Measurements from ENCODE around the gene MUL1. TPM values are rescaled to one million over a fixed set of nuclear protein-coding genes. Genes with fewer than 3 reads are reported as not detected.

MUL1 gene
- polyA plus RNA-seq, 3 donors = 7.2 to 28.1 (median 25.8) TPM

DNA sequence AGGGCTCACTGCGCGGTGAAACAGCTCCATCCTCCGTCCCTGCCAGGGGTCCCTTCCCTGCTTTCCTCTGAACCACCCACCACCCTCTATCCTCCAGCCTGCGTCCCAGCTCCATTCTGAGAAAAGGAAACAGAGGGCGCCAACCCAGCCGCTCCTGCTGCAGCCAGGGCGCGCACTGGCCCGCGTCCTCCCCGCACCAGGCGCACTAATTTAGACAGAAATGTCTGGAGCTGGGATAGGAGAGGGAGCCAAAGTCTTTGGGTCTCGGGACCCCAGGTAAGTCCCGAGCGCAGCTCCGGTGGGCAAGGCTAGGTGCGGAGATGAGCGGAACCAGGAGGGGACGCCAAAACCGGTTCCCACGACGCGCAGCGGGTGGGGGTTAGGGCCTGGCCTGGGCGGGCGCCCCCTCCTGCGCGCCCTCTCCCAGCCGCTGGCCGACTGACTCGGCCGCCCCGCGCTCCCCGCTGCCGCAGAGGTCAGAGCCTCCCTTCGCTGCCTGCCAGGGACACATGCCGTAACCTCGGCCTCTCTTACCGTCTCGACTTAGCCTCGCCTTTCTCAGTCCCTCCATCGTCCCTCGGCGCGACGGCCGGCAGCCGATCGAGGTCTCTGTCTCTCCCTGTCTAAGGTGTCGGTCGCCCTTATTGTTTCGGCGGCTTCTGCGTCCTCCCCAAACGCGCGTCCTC lies 24.0 kb downstream of the MUL1 start:
- WGBS (ENCODE audit: insufficient coverage) = 2% methylated on average over 54 of the region's 58 CpGs
- Histone ChIP-seq H3K9me3 (replicated peaks in 1 of 2; ENCODE audit: control insufficient read depth in 1 of 2, insufficient read depth in 1 of 2, low read length in 2 of 2) (peaks cover 0 to 21% of the 10 kb centered on the region in 2 donors), H3K4me3 (replicated peaks in 1 of 3; ENCODE audit: low read depth in 2 of 3, low read length in 3 of 3) (no peak overlapping the region), H3K4me2 (replicated peaks; ENCODE audit: extremely low read depth, low read length, poor library complexity, severe bottlenecking) (no peak overlapping the region), H3K79me2 (ENCODE audit: insufficient read depth, low read length) (no peaks in the 10 kb centered on the region), H3K4me1 (ENCODE audit: control insufficient read depth in 1 of 2, insufficient read depth in 2 of 2, low read length in 2 of 2) (peaks cover 0 to 5% of the 10 kb centered on the region in 2 donors), H3K27ac (ENCODE audit: low read depth in 1 of 2, low read length in 2 of 2) (no peak overlapping the region), H3K9ac (ENCODE audit: insufficient read depth, low read length, poor library complexity, severe bottlenecking) (no peak overlapping the region), H3K36me3 (replicated peaks in 1 of 2; ENCODE audit: control insufficient read depth in 1 of 2, insufficient read depth in 2 of 2, low read length in 2 of 2) (no peaks in the 10 kb centered on the region), H4K20me1 (ENCODE audit: insufficient read depth, low read length) (no peaks in the 10 kb centered on the region), H3K27me3 (ENCODE audit: control insufficient read depth in 2 of 2, insufficient read depth in 2 of 2, low read length in 2 of 2) (peaks cover 60 to 92% of the 10 kb centered on the region in 2 donors), H2AFZ (ENCODE audit: insufficient read depth, low read depth, low read length, poor library complexity, severe bottlenecking) (no peak overlapping the region)
- peak overlapping the region in 1 of 2 donors; percentile 85 for H3K4me3 Mint-ChIP-seq
- TF ChIP-seq, protein P1, sequence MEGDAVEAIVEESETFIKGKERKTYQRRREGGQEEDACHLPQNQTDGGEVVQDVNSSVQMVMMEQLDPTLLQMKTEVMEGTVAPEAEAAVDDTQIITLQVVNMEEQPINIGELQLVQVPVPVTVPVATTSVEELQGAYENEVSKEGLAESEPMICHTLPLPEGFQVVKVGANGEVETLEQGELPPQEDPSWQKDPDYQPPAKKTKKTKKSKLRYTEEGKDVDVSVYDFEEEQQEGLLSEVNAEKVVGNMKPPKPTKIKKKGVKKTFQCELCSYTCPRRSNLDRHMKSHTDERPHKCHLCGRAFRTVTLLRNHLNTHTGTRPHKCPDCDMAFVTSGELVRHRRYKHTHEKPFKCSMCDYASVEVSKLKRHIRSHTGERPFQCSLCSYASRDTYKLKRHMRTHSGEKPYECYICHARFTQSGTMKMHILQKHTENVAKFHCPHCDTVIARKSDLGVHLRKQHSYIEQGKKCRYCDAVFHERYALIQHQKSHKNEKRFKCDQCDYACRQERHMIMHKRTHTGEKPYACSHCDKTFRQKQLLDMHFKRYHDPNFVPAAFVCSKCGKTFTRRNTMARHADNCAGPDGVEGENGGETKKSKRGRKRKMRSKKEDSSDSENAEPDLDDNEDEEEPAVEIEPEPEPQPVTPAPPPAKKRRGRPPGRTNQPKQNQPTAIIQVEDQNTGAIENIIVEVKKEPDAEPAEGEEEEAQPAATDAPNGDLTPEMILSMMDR (IDR thresholded peaks at IDR 0.05) = no peak
- H3K9me3 Mint-ChIP-seq = peaks cover 0 to 15% (median 5%) of the 10 kb centered on the region in 7 donors
- H3K4me1 Mint-ChIP-seq = peaks cover 5% of the 10 kb centered on the region
- DNase-seq = no peak
- no peak overlapping the region for H3K27ac Mint-ChIP-seq
- peaks cover 0 to 2% of the 10 kb centered on the region in 2 donors for H3K36me3 Mint-ChIP-seq
- intact Hi-C loops (cut with micrococcal nuclease) = loop anchor here in 1 of 2 donors (10.0 kb wide), 1 partner anchor 559 kb away; the partner anchor contains the start of gene PLA2G2E
- peaks cover 68 to 94% (median 81%) of the 10 kb centered on the region in 3 donors for H3K27me3 Mint-ChIP-seq (ENCODE audit: low read depth in 3 of 3)

- peaks cover 0 to 5% of the 10 kb centered on the region in 2 donors for H3K4me1 ChIP-seq (ENCODE audit: control insufficient read depth in 1 of 2, insufficient read depth in 2 of 2, low read length in 2 of 2)
- no peak for DNase-seq
- H3K4me3 ChIP-seq (replicated peaks in 1 of 3; ENCODE audit: low read depth in 2 of 3, low read length in 3 of 3) = no peak overlapping the region
- H3K79me2 ChIP-seq (ENCODE audit: insufficient read depth, low read length) = no peaks in the 10 kb centered on the region
- peaks cover 57 to 91% of the 10 kb centered on the region in 2 donors for H3K27me3 ChIP-seq (ENCODE audit: control insufficient read depth in 2 of 2, insufficient read depth in 2 of 2, low read length in 2 of 2)
- intact Hi-C loops (cut with micrococcal nuclease) = loop anchor here in 1 of 2 donors (10.0 kb wide), 1 partner anchor 558 kb away; the partner anchor contains the start of gene PLA2G2E
- Mint-ChIP-seq H3K36me3 (peaks cover 0 to 2% of the 10 kb centered on the region in 2 donors), H3K27me3 (ENCODE audit: low read depth in 3 of 3) (peaks cover 68 to 92% (median 81%) of the 10 kb centered on the region in 3 donors), H3K4me1 (peaks cover 5% of the 10 kb centered on the region), H3K9me3 (peaks cover 0 to 15% (median 5%) of the 10 kb centered on the region in 7 donors), H3K27ac (no peak overlapping the region), H3K4me3 (peak overlapping the region in 1 of 2 donors; percentile 75)
- H3K36me3 ChIP-seq (replicated peaks in 1 of 2; ENCODE audit: control insufficient read depth in 1 of 2, insufficient read depth in 2 of 2, low read length in 2 of 2) = no peaks in the 10 kb centered on the region
- TF ChIP-seq, protein P1 (IDR thresholded peaks at IDR 0.05) = no peak
- no peak overlapping the region for H3K27ac ChIP-seq (ENCODE audit: low read depth in 1 of 2, low read length in 2 of 2)
- no peak overlapping the region for H3K9ac ChIP-seq (ENCODE audit: insufficient read depth, low read length, poor library complexity, severe bottlenecking)
- H3K9me3 ChIP-seq (replicated peaks in 1 of 2; ENCODE audit: control insufficient read depth in 1 of 2, insufficient read depth in 1 of 2, low read length in 2 of 2) = peaks cover 0 to 21% of the 10 kb centered on the region in 2 donors
- no CpG with 5 or more reads among the region's 16 CpGs for WGBS (ENCODE audit: insufficient coverage)
- no peaks in the 10 kb centered on the region for H4K20me1 ChIP-seq (ENCODE audit: insufficient read depth, low read length)
- H2AFZ ChIP-seq (ENCODE audit: insufficient read depth, low read depth, low read length, poor library complexity, severe bottlenecking) = no peak overlapping the region
- no peak overlapping the region for H3K4me2 ChIP-seq (replicated peaks; ENCODE audit: extremely low read depth, low read length, poor library complexity, severe bottlenecking)
Measured at GRCh38 chr1:20483098-20483832, 24.7 kb downstream of the MUL1 start.
